Loucy (cell line): ENCODE measurements around the gene PHF14.

Experiments used
- H2AFZ ChIP-seq: fragments of 200-600 bp; sonication (generic); 2 replicates; pipeline ENCODE4 v1.6.0; 2016; ENCODE audit warnings: antibody characterized with exemption, mild to moderate bottlenecking, low read length, moderate library complexity
- H3F3A ChIP-seq: fragments of 200-600 bp; 2 replicates; pipeline ENCODE4 v1.6.0; 2016; ENCODE audit warnings: antibody characterized with exemption, low read depth, mild to moderate bottlenecking
- H3K27me3 ChIP-seq: fragments of 200-600 bp; sonication (generic); 2 replicates; pipeline ENCODE4 v1.6.1; 2014; ENCODE audit warnings: low read length, mild to moderate bottlenecking; ENCODE audit not compliant: insufficient read depth, poor library complexity, severe bottlenecking
- H3K36me3 ChIP-seq: fragments of 200-600 bp; sonication (generic); 2 replicates; pipeline ENCODE4 v1.6.1; 2016; ENCODE audit warnings: low read length; ENCODE audit not compliant: insufficient read depth
- H3K4me1 ChIP-seq: fragments of 200-600 bp; sonication (generic); 2 replicates; pipeline ENCODE4 v1.5.1; 2014; ENCODE audit warnings: low read length, mild to moderate bottlenecking; ENCODE audit not compliant: insufficient read depth, poor library complexity, severe bottlenecking
- H3K4me2 ChIP-seq: fragments of 200-600 bp; sonication (generic); 2 replicates; pipeline ENCODE4 v1.6.0; 2014; ENCODE audit warnings: antibody characterized with exemption, low read length, low read depth, mild to moderate bottlenecking; ENCODE audit not compliant: poor library complexity, severe bottlenecking
- H3K4me3 ChIP-seq: fragments of 200-600 bp; sonication (generic); 2 replicates; pipeline ENCODE4 v1.5.1; 2014; ENCODE audit warnings: low read length, mild to moderate bottlenecking, mixed read lengths; ENCODE audit not compliant: poor library complexity, severe bottlenecking
- H3K79me2 ChIP-seq: fragments of 200-600 bp; sonication (generic); 2 replicates; pipeline ENCODE4 v1.6.1; 2014; ENCODE audit warnings: low read length; ENCODE audit not compliant: insufficient read depth
- H3K9ac ChIP-seq: fragments of 200-600 bp; sonication (generic); 2 replicates; pipeline ENCODE4 v1.6.0; 2014; ENCODE audit warnings: mild to moderate bottlenecking, low read depth, low read length, moderate library complexity; ENCODE audit not compliant: poor library complexity, severe bottlenecking
- H3K9me2 ChIP-seq: fragments of 200-600 bp; sonication (generic); replicated peaks from 2 replicates; pipeline ENCODE4 v1.6.1; 2016; ENCODE audit warnings: low read depth, low read length, mixed read lengths
- H3K9me3 ChIP-seq: fragments of 200-600 bp; sonication (generic); 2 replicates; pipeline ENCODE4 v1.6.1; 2014; ENCODE audit warnings: mild to moderate bottlenecking, antibody characterized with exemption, low read length, low read depth; ENCODE audit not compliant: insufficient read depth
- H4K20me1 ChIP-seq: fragments of 200-600 bp; sonication (generic); 2 replicates; pipeline ENCODE4 v1.6.0; 2014; ENCODE audit warnings: antibody characterized with exemption, low read length, mild to moderate bottlenecking; ENCODE audit not compliant: insufficient read depth, poor library complexity, severe bottlenecking
- EZH2phosphoT487 ChIP-seq: fragments of 200-600 bp; IDR thresholded peaks from 2 replicates; pipeline ENCODE4 v1.6.1; 2018; ENCODE audit warnings: antibody characterized with exemption, mild to moderate bottlenecking, moderate library complexity, borderline replicate concordance
- TF ChIP-seq, protein P1 (sequence below): fragments of 200-600 bp; sonication (generic); conservative IDR thresholded peaks from 2 replicates; pipeline ENCODE4 v1.5.1; 2014; ENCODE audit warnings: mild to moderate bottlenecking, antibody characterized with exemption, low read length

The PHF14 gene

GRCh38 chr7:11054033-11054432 is 80.4 kb downstream of the PHF14 start:
- no peaks in the 10 kb centered on the region for H3K27me3 ChIP-seq
- no peaks in the 10 kb centered on the region for H3K4me1 ChIP-seq
- no peak overlapping the region for H2AFZ ChIP-seq
- peaks cover 58% of the 10 kb centered on the region for H3K36me3 ChIP-seq
- no peaks in the 10 kb centered on the region for H3K9me2 ChIP-seq
- no peak for TF ChIP-seq EZH2phosphoT487
- TF ChIP-seq, protein P1, sequence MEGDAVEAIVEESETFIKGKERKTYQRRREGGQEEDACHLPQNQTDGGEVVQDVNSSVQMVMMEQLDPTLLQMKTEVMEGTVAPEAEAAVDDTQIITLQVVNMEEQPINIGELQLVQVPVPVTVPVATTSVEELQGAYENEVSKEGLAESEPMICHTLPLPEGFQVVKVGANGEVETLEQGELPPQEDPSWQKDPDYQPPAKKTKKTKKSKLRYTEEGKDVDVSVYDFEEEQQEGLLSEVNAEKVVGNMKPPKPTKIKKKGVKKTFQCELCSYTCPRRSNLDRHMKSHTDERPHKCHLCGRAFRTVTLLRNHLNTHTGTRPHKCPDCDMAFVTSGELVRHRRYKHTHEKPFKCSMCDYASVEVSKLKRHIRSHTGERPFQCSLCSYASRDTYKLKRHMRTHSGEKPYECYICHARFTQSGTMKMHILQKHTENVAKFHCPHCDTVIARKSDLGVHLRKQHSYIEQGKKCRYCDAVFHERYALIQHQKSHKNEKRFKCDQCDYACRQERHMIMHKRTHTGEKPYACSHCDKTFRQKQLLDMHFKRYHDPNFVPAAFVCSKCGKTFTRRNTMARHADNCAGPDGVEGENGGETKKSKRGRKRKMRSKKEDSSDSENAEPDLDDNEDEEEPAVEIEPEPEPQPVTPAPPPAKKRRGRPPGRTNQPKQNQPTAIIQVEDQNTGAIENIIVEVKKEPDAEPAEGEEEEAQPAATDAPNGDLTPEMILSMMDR, result no peak
- H4K20me1 ChIP-seq, result no peaks in the 10 kb centered on the region
- H3K9ac ChIP-seq, result no peak overlapping the region
- no peak overlapping the region for H3K4me2 ChIP-seq
- no peaks in the 10 kb centered on the region for H3F3A ChIP-seq
- H3K4me3 ChIP-seq, result no peak overlapping the region
- no peaks in the 10 kb centered on the region for H3K79me2 ChIP-seq
- H3K9me3 ChIP-seq, result no peaks in the 10 kb centered on the region

DNA sequence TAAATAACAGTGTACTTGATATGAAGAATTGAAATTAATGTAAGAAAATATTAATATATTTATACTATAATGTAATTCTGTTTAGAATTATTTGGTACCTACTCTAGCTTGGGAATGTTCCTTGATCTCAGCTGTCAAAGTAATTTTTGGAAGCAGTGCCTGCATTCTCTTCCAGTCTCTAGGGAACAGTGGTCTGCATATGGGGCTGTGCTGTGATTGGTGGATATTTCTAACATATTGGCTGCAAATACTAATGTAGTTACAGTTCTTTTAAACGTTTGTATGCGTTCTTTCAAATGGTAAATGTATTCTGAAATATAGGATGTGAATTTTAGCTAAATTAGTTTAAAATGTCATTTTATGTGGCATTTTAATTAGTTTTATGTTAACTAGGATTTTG is 87.2 kb downstream of the PHF14 start:
- no peak overlapping the region for H3K4me2 ChIP-seq
- peaks cover 56% of the 10 kb centered on the region; the same call in 1 of the 2 replicates for H3K36me3 ChIP-seq
- no peaks in the 10 kb centered on the region for H3K79me2 ChIP-seq
- H3K9me2 ChIP-seq, result no peaks in the 10 kb centered on the region
- no peak overlapping the region for H3K4me3 ChIP-seq
- TF ChIP-seq, protein P1, result no peak
- no peak for TF ChIP-seq EZH2phosphoT487
- H3K9ac ChIP-seq, result no peak overlapping the region
- H3K9me3 ChIP-seq, result no peaks in the 10 kb centered on the region
- no peaks in the 10 kb centered on the region for H4K20me1 ChIP-seq
- H3K27me3 ChIP-seq, result no peaks in the 10 kb centered on the region
- H3F3A ChIP-seq, result no peaks in the 10 kb centered on the region
- H2AFZ ChIP-seq, result no peak overlapping the region
- no peaks in the 10 kb centered on the region for H3K4me1 ChIP-seq

- TF ChIP-seq, protein P1, result no peak
- no peak for TF ChIP-seq EZH2phosphoT487
- H3K27me3 ChIP-seq, result no peaks in the 10 kb centered on the region
- H3K4me2 ChIP-seq, result no peak overlapping the region
- no peak overlapping the region for H3K9ac ChIP-seq
- H3K36me3 ChIP-seq, result peaks cover 63% of the 10 kb centered on the region; the same call in 1 of the 2 replicates
- no peak overlapping the region for H3K4me3 ChIP-seq
- H4K20me1 ChIP-seq, result no peaks in the 10 kb centered on the region
- H3F3A ChIP-seq, result no peaks in the 10 kb centered on the region
- no peak overlapping the region for H2AFZ ChIP-seq
- H3K9me2 ChIP-seq, result no peaks in the 10 kb centered on the region
- no peaks in the 10 kb centered on the region for H3K4me1 ChIP-seq
- H3K9me3 ChIP-seq, result no peaks in the 10 kb centered on the region
- H3K79me2 ChIP-seq, result no peaks in the 10 kb centered on the region
Observed at GRCh38 chr7:11062110-11062509, 88.4 kb downstream of the PHF14 start.
